NCI-H1092 treated with DMSO at 0.1 percent for 48 hours (cell line): ENCODE measurements around the gene FRK.
"Not testable (repeated sequence)": the region's sequence is repeated elsewhere in the genome, so short reads cannot be mapped to it uniquely, and the experiment has no call there.

Experiments used
- DNase-seq: peaks from one replicate; lab custom pipeline; 2025; lab: John Stamatoyannopoulos, UW

FRK gene

DNA sequence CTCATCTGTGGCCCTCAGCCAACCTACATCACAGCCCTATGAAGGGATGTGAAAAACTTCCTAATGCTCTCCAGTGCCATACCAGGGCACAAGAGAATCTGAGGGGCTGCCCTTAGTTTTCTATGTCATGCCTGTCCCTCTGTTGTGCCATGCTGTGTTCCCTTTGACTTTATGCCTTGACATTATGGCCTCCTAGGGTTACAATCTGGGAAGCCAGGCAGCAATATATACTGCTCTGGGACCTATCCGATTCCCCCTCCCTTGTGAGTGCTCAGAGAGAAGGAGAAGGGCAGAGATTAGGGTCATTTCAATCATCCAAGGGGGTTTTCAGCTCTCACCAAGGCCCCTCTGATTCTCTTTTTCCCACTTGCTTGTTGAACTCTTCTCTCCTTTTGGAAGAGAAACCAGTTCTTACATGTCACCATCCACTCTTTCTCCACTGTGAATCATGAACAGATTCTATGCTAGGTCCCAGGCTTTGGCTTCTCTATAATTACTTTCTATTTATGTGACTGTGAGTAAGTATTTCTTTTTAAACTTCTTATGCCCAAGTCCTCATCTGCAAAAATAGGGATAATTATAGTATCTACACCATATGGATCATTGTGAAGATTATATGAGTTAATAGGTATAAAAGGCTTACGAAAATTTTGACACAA is 14.2 kb upstream of the FRK start:
- DNase-seq = no peak

- DNase-seq = no peak
These were observed 13.2 kb upstream of the FRK start for GRCh38 chr6:116073765-116074440.

DNA sequence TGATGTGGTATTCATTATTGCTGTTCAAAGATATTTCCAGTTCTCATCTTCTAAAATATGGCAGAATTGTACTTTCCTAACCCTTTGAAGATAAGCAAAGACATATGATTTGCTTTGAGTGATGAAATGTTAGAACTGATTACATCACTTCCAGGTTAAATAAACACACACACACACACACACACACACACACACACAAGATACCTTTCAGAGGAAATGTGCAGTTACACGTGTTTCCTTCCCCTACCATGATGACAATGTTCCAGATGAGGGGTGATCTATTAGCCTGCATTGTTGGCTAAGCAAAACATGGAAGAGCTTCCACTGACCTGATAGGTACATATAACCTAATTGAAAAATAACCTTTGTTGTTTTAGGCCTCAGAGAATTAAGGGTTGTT is 11.7 kb upstream of the FRK start:
- no peak for DNase-seq

- no peak for DNase-seq
These were observed 10.1 kb upstream of the FRK start for GRCh38 chr6:116070616-116071389.

DNA sequence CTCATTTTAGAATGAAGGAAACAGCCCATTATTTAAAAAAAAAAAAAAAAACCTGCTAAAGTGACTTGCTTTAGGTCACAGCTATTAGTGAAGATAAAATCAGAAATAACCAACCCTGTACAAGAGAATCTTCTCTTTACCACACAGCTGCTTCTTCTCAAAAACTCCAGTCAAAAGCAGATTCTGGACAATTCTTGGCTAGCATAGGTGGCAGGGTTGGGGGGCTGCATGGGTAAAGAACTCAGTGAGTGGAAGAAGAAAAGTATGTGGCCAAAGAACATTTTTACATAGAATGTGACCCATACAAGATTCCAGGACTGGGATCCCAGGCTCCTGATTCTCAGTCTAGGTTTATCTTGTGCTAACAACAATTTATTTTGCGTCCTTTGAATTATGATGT is 9.4 kb upstream of the FRK start:
- no peak for DNase-seq

- DNase-seq = no peak
These were observed 6.1 kb upstream of the FRK start for GRCh38 chr6:116066789-116067188.

GRCh38 chr6:116064666-116065065 is 4.0 kb upstream of the FRK start:
- DNase-seq = no peak

DNA sequence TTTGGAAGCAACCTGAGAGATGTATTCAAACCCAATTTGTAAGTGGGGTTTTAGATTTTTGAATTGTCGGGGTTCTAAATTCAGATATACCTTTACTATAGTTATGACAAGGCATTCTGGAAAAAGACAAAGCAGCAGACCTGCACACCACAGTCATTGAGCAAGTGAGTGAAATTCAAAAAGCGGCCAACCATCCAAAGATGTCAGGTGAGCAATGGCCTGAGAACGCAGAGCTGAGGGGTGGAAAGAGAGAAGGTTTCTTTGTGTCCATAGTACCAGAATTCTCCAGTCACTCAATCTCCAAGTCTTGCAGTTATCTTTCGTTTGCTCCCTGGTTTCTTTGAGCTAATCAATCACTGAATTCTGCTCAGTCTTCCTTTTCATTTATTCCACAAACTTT is 1.8 kb upstream of the FRK start:
- no peak for DNase-seq

GRCh38 chr6:116059713-116060571 is 749 bp downstream of the FRK start:
- DNase-seq = no peak

DNA sequence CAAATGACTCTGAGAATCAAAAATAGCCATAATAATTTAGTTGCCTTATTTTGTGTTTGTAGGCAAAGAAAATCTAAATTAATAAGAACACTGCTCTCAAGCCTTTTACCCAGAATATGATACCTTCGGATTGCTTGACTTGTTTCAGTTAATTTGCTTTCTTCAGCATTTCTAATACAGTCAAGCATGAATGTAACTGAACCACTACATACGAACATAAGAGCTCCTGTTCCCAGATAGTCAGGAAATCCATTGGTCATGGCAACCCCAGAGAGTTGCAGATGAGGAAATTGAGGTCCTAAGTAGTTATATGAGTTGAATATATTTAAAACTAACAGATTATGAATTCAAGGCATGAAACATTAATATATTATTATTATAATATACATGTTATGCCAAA is 2.9 kb downstream of the FRK start:
- no peak for DNase-seq

DNA sequence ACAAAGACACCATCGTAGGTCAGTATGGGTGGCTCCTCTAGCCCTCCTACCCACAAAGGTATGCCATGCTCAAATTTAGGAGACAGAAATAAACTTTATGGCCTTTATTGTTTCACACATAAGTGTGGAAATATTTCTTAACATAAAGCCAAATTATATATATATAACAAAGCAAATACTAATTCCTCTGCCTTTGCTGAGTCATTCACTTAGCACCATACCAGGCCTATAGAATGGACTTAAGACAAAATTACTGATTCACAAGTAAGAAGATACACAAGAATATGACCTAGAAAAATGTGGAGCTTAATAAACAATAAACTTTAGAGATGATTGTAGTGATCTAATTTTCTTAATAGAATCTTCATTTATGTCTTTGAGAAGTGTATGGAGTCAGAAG is 5.2 kb downstream of the FRK start:
- DNase-seq = no peak

DNA sequence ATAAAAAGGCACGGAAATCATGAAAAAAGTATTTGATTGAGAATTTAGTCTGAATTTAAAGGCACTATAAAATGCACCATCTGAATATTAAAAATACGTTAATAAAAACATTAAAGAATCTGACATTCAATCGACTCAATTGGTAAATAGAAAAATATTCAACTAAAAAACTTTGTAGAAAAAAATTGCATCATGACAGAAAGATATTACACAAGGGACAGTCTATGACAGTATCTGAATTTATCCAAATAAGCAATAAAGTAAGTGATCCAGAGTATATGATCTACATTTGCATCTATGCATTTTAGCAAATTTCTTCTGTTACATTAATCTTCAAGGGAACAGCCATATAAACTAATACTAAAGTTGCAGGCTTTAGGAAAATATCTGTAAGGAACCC is 9.4 kb downstream of the FRK start:
- no peak for DNase-seq

GRCh38 chr6:116050737-116051136 is 10.0 kb downstream of the FRK start:
- DNase-seq = no peak

DNA sequence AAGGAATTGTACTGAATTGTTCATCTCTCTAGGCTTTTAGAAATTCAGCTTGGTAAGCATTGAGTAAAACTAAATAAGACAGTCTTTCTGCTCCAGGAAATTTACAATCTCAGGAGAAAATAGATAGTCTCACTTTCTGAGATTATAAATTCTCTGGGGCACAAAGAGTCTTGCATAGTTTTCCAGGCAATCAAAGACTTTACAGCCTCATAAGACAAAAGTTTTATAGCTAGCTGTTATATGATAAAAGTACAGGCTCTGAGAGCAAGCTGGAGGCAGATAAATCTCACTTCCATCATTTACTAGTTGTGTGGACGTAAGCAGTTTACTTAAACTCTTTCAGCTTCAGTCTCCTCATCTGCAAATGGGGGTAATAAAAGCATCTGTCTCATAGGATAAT is 11.4 kb downstream of the FRK start:
- DNase-seq = no peak

DNA sequence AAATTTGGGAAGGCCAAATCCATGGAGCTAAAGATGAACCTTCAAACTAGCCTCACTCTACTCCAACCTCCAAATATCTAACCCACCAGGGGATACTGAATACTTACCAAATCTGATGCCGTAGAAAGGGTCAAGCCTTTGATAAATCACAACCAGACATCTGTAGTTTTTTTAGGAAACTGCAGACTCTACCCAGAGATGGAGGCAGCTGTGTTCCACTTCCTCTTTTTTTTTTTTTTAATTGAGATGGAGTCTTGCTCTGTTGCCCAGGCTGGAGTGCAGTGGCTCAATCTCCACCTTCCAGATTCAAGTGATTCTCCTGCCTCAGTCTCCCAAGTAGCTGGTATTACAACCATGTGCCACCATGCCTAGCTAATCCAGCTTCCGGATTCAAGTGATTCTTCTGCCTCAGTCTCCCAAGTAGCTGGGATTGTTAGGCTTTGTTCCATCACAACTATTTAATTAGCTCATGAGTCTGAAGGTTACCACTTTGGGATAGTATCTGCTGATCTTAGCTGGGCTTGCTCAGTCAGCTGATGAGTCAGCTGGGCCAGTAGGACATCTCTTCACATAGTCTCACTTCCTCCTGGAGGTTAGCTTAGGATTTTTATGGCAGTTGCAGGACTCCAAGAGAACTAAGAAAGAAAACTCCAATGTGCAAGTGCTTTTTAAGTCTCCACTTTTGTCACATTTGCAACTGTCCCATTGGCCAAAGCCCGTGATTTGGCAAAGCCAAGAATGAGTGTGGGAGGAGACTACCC is 13.3 kb downstream of the FRK start:
- DNase-seq = no peak

DNA sequence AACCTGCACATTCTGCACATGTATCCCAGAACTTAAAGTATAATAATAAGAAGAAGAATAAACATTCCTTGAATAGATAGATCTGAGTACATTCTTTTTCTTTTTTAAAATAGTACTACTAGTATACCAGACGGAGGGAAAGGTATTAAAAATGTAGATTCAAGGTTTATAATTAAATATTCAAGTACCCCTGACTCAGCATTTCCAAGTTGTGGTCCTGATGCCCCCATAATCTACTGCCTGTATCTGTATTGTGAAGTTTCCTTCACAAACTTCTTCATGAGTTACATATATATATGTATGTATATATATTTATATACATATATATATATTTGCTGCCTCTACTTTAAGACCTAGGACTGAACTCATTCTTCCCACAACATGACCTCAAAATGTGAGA is 14.0 kb downstream of the FRK start:
- DNase-seq = no peak

DNA sequence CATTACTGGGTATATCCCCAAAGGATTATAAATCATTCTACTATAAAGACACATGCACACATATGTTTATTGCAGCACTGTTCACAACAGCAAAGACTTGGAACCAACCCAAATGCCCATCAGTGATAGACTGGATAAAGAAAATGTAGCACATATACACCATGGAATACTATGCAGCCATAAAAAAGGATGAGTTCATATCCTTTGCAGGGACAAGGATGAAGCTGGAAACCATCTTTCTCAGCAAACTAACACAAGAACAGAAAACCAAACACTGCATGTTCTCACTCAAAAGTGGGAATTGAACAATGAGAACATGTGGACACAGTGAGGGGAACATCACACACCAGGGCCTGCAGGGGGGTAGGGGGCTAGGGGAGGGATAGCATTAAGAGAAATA is 14.4 kb downstream of the FRK start:
- DNase-seq = not testable (repeated sequence)

DNA sequence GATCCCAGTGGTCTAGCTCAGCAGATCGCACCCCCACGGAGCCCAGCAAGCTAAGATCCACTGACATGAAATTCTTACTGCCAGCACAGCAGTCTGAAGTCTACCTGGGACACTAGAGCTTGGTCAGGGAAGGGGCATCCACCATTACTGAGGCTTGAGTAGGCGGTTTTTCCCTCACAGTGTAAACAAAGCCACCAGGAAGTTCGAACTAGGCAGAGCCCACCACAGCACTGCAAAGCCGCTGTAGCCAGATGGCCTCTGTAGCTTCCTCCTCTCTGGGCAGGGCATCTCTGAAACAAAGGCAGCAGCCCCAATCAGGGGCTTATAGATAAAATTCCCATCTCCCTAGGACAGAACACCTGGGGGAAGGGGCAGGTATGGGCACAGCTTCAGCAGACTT is 18.8 kb downstream of the FRK start:
- DNase-seq = no peak

- DNase-seq = no peak
These were observed 19.7 kb downstream of the FRK start for GRCh38 chr6:116040993-116041392.

GRCh38 chr6:116036885-116037284 is 23.8 kb downstream of the FRK start:
- DNase-seq = no peak

DNA sequence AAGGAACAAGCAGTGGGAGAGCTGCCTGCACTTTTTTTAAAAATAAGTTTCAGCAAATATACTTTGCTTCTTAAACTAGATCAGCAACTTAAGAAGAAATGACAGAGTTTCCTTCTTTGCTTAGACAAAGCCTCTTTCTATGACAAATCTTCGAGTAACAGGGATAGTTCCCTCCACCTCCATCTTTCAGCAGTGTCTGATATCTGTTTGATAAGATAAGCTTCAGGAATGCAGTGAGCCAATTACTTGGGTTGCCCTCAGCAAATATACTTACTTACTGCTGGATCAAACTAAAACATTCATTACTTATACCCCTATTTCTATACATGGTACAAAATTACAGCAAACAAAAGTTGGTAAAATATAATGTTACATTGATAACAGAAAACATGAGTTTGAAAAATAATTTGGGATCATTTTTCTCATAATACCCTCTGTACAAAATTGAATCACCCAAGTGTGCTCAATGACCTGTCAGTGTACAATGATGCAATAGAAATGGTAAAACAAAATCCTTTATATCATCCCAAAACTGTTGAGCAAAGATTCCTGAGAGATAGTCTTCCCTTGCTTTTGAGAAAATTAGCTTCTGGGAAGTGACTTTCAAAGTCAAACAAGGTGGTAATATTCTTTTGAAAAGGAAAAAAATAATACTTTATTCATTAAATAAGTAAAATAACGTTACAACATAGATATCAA is 24.5 kb downstream of the FRK start:
- no peak for DNase-seq
